ENCODE measurements around the gene MEI1. TPM values are rescaled to one million over a fixed set of nuclear protein-coding genes. Genes with fewer than 3 reads are reported as not detected.

The MEI1 gene
- total RNA-seq, 1 donor from 2014 or later, result not detected

GRCh38 chr22:41822317-41823057 is 123.2 kb downstream of the MEI1 start:
- Mint-ChIP-seq H3K4me1 (ENCODE audit: unreplicated experiment) (peaks cover 44% of the 10 kb centered on the region), H3K9me3 (ENCODE audit: unreplicated experiment) (no peaks in the 10 kb centered on the region), H3K27ac (ENCODE audit: unreplicated experiment) (no peak overlapping the region), H3K36me3 (ENCODE audit: unreplicated experiment) (peaks cover 4% of the 10 kb centered on the region), H3K4me3 (ENCODE audit: unreplicated experiment) (no peak overlapping the region), H3K27me3 (ENCODE audit: unreplicated experiment) (no peaks in the 10 kb centered on the region)
- DNase-seq (ENCODE audit: extremely low spot score, unreplicated experiment), result no peak
- peak; percentile 60 for TF ChIP-seq CTCF (IDR thresholded peaks at IDR 0.05)

GRCh38 chr22:41823797-41824196 is 124.5 kb downstream of the MEI1 start:
- no peak for TF ChIP-seq CTCF (IDR thresholded peaks at IDR 0.05)
- Mint-ChIP-seq H3K9me3 (ENCODE audit: unreplicated experiment) (no peaks in the 10 kb centered on the region), H3K27ac (ENCODE audit: unreplicated experiment) (peak overlapping the region; percentile 76), H3K4me3 (ENCODE audit: unreplicated experiment) (no peak overlapping the region), H3K36me3 (ENCODE audit: unreplicated experiment) (peaks cover 2% of the 10 kb centered on the region), H3K27me3 (ENCODE audit: unreplicated experiment) (no peaks in the 10 kb centered on the region), H3K4me1 (ENCODE audit: unreplicated experiment) (peaks cover 52% of the 10 kb centered on the region)
- DNase-seq (ENCODE audit: extremely low spot score, unreplicated experiment), result no peak

GRCh38 chr22:41825376-41825775 is 126.1 kb downstream of the MEI1 start:
- Mint-ChIP-seq H3K9me3 (ENCODE audit: unreplicated experiment) (no peaks in the 10 kb centered on the region), H3K27me3 (ENCODE audit: unreplicated experiment) (no peaks in the 10 kb centered on the region), H3K36me3 (ENCODE audit: unreplicated experiment) (peaks cover 2% of the 10 kb centered on the region), H3K4me3 (ENCODE audit: unreplicated experiment) (no peak overlapping the region), H3K27ac (ENCODE audit: unreplicated experiment) (peak overlapping the region; percentile 68), H3K4me1 (ENCODE audit: unreplicated experiment) (peaks cover 52% of the 10 kb centered on the region)
- TF ChIP-seq CTCF (IDR thresholded peaks at IDR 0.05), result no peak
- no peak for DNase-seq (ENCODE audit: extremely low spot score, unreplicated experiment)

- no peak overlapping the region for H3K4me3 Mint-ChIP-seq (ENCODE audit: unreplicated experiment)
- no peak for TF ChIP-seq CTCF (IDR thresholded peaks at IDR 0.05)
- DNase-seq (ENCODE audit: extremely low spot score, unreplicated experiment), result no peak
- no peaks in the 10 kb centered on the region for H3K27me3 Mint-ChIP-seq (ENCODE audit: unreplicated experiment)
- no peak overlapping the region for H3K27ac Mint-ChIP-seq (ENCODE audit: unreplicated experiment)
- H3K36me3 Mint-ChIP-seq (ENCODE audit: unreplicated experiment), result peaks cover 2% of the 10 kb centered on the region
- no peaks in the 10 kb centered on the region for H3K9me3 Mint-ChIP-seq (ENCODE audit: unreplicated experiment)
- H3K4me1 Mint-ChIP-seq (ENCODE audit: unreplicated experiment), result peaks cover 48% of the 10 kb centered on the region
Measured at GRCh38 chr22:41826021-41826420, 126.7 kb downstream of the MEI1 start.

GRCh38 chr22:41826430-41827383 is 127.4 kb downstream of the MEI1 start:
- no peaks in the 10 kb centered on the region for H3K27me3 Mint-ChIP-seq (ENCODE audit: unreplicated experiment)
- H3K4me1 Mint-ChIP-seq (ENCODE audit: unreplicated experiment), result peaks cover 51% of the 10 kb centered on the region
- H3K9me3 Mint-ChIP-seq (ENCODE audit: unreplicated experiment), result no peaks in the 10 kb centered on the region
- H3K4me3 Mint-ChIP-seq (ENCODE audit: unreplicated experiment), result no peak overlapping the region
- H3K27ac Mint-ChIP-seq (ENCODE audit: unreplicated experiment), result no peak overlapping the region
- DNase-seq (ENCODE audit: extremely low spot score, unreplicated experiment), result no peak
- peaks cover 2% of the 10 kb centered on the region for H3K36me3 Mint-ChIP-seq (ENCODE audit: unreplicated experiment)
- no peak for TF ChIP-seq CTCF (IDR thresholded peaks at IDR 0.05)

All from osteocyte (in vitro differentiated cells).